G401 (cell line): ENCODE measurements around the gene RBKS. TPM values are rescaled to one million over a fixed set of nuclear protein-coding genes. Genes with fewer than 3 reads are reported as not detected.
"Not testable (repeated sequence)": the region's sequence is repeated elsewhere in the genome, so short reads cannot be mapped to it uniquely, and the experiment has no call there.

Experiments
- DNase-seq: peaks from one replicate; pipeline ENCODE4 v3.0.0-alpha.2; 2015; ENCODE audit warnings: low spot score
- in situ Hi-C: cut with HindIII; loops from 2 replicates; pipeline ENCODE4 v1.10.0; 2016; ENCODE audit warnings: low sequenced_read_pairs, mixed read lengths
- total RNA-seq: library from RNA; depleted of rRNA; stranded (reverse); fragments of >200 nt; shearing (Covaris generic); gene quantifications from 2 replicates; pipeline ENCODE4 v1.2.3, GENCODE V29; 2014

RBKS gene
- total RNA-seq, 1 experiment from 2014 or later = 1.1 TPM

- DNase-seq, in situ Hi-C loops: not testable (repeated sequence)
Observed at GRCh38 chr2:27881815-27882583, 8.2 kb downstream of the RBKS start.

- DNase-seq = no peak
- in situ Hi-C loops = no loop called here
Observed at GRCh38 chr2:27878825-27879224, 11.4 kb downstream of the RBKS start.

GRCh38 chr2:27875089-27875881 is 14.9 kb downstream of the RBKS start:
- no peak for DNase-seq
- in situ Hi-C loops = no loop called here

DNA sequence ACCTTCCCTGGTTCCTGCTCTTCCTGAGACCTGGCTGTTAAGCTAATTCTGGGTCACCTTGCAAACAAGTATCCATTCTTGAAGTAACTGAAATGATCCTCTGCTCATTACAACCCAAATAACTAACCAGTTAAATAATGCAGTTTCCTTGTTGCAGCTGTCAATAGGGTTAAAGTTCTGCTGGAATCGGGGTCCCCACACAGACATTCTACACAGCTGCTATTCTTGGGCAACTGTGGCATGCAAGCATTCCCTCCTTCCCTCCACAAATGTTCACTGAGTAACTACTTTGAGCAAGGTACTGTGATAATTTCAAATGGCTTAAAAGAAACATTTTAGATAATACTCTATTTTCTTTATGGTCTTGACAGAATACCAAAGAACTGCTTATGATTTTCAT is 17.1 kb downstream of the RBKS start:
- DNase-seq = no peak
- in situ Hi-C loops = no loop called here

GRCh38 chr2:27871802-27872201 is 18.4 kb downstream of the RBKS start:
- in situ Hi-C loops = no loop called here
- no peak for DNase-seq

DNA sequence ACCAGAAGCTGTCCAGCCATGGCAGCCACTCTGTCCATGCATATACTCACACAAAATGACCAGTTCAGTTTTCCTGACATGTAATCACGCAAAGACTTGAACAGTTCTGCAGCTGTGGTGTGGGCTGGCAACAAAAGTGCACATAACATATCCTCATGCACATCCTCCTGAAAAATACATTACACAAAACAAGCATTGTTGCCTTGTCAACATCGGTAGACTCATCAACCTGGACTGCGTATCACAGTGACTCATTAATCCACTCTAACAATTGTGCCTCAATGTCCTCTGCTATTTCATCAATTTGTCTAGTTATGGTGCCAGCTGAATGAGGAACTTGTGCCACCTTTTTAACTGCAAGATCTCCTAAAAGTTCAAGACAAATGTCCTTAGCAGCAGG is 19.5 kb downstream of the RBKS start:
- no peak for DNase-seq
- in situ Hi-C loops = no loop called here

GRCh38 chr2:27869763-27870162 is 20.4 kb downstream of the RBKS start:
- in situ Hi-C loops = no loop called here
- DNase-seq = no peak

- in situ Hi-C loops = no loop called here
- no peak for DNase-seq
Observed at GRCh38 chr2:27866237-27866636, 23.9 kb downstream of the RBKS start.

DNA sequence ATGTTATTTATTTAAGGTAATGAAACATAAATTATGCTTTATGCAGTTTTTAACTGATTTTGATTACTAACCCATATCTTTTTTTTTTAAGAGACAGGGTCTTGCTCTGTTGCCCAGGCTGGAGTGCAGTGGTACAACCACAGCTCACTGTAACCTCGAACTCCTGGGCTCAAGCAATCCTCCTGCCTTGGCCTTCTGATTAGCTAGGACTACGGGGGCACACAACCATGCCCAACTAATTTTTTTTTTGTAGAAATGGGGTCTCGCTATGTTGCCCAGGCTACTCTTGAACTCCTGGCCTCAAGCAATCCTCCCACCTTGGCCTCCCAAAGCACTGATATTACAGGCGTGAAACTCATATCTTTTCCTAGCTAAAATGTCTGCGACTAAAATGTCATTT is 26.2 kb downstream of the RBKS start:
- in situ Hi-C loops, DNase-seq: not testable (repeated sequence)

DNA sequence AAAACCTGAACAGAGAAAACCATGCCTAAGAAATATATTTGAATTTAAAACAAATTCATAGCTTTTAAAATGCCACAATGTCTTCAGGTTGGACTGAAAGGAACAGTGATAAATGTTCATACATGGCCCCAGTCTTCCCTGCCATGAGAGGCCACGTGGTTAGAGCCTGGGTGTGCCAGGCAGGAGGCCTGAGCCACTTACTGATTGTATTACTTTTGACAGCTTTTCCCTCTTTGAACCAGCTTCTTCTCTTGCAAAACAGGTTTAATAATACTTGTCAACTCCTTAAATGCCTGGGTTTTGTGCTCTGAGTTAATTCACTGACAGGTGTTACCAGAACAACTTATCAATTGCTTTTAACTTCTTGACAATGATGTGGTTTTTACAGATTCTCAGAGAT is 27.0 kb downstream of the RBKS start:
- in situ Hi-C loops = no loop called here
- no peak for DNase-seq

GRCh38 chr2:27860111-27860510 is 30.1 kb downstream of the RBKS start:
- DNase-seq = no peak
- in situ Hi-C loops = no loop called here

- no peak for DNase-seq
- in situ Hi-C loops = no loop called here
Observed at GRCh38 chr2:27857417-27858172, 32.6 kb downstream of the RBKS start.

DNA sequence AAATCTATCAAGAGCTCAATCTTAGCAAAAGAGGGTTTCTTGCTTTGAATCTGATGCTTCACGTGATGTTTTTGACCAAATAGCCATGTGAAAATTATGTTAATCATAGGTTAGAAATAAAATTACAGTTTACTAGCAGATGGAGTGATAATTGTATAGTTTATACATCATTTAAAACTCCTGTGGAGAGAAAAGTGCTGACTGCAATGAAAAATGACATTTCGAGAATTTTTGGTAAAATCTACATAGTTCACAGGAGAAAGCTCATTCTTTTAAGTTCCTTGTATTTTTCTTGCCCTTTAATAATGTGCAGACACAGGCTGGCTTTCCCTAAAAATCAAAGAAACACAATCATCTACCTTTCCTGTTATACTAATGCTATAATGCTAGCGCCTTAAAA is 33.2 kb downstream of the RBKS start:
- in situ Hi-C loops = no loop called here
- DNase-seq = no peak

DNA sequence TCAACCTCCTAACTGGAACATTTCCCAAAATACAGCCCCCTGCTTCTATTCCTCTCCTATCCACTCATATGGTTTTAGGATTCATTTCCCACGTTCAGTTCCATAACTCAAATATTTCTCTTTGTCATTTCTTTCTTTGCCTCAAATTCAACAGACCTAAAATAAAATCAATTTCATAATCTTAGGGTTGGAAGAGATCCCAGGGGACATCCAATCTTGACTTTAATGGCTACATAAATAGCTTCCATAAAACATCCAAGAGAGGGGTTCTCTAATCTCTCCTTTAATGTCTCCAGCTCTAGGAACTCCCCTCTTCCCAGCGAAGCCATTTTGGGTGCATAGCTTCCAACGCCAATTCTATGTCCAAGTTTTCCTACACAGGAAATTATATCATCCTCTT is 33.8 kb downstream of the RBKS start:
- no peak for DNase-seq
- in situ Hi-C loops = no loop called here

- in situ Hi-C loops = no loop called here
- no peak for DNase-seq
Observed at GRCh38 chr2:27855476-27855875, 34.7 kb downstream of the RBKS start.

- in situ Hi-C loops = no loop called here
- no peak for DNase-seq
Observed at GRCh38 chr2:27854229-27854862, 35.8 kb downstream of the RBKS start.

DNA sequence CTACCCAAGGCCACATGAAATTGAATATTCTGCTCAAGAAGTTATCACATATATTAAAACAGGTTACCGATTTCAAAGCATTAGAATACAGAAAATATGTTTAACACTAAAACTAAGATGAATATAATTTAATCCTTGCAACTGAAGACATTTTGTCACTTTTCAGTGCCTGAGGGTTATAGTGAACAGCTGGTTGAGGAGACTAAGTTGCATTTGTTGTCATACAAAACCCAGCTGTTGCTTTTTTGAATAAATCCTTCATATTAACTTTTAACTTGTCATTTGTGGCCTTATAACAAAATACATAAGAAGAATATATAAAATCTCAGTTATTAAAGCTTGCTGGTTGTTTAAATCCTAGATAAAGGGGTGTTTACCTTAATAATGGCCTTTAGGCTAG is 37.5 kb downstream of the RBKS start:
- in situ Hi-C loops = no loop called here
- no peak for DNase-seq

- in situ Hi-C loops = no loop called here
- DNase-seq = no peak
Observed at GRCh38 chr2:27849558-27850205, 40.5 kb downstream of the RBKS start.

DNA sequence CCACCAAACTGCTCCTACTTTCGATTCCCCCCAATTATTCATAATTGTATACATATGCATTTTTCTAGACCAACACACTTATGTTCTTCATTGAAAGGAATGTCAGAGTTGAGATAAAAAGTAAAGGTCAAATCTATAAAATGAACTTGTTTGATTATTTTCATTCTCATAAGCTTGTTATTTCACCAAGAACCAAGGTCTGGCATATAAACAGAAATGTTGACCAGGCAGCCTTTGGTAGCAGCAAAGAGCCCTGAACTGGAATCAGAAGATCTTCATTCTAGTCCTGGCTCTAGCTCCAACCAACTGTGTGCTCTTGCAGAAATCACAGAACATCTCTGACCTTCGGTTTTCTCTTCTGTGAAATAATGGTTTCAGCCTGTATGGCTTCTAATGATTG is 42.9 kb downstream of the RBKS start:
- in situ Hi-C loops = no loop called here

More for the DNA sequence above, 42.9 kb downstream of the RBKS start:
- DNase-seq = no peak
